GM18517 (cell line): ENCODE results near the gene ZNF213.
A peak's percentile ranks its signal among the peaks of the same experiment; 100 is the strongest.
"Not testable (repeated sequence)": the region's sequence is repeated elsewhere in the genome, so short reads cannot be mapped to it uniquely, and the experiment has no call there.

Experiments used
- ATAC-seq: cut with Tn5 transposase; IDR thresholded peaks from one replicate; pipeline ENCODE4 v1.9.1; 2021; ENCODE audit warnings: mild to moderate bottlenecking, moderate library complexity; ENCODE audit not compliant: unreplicated experiment

ZNF213 gene

DNA sequence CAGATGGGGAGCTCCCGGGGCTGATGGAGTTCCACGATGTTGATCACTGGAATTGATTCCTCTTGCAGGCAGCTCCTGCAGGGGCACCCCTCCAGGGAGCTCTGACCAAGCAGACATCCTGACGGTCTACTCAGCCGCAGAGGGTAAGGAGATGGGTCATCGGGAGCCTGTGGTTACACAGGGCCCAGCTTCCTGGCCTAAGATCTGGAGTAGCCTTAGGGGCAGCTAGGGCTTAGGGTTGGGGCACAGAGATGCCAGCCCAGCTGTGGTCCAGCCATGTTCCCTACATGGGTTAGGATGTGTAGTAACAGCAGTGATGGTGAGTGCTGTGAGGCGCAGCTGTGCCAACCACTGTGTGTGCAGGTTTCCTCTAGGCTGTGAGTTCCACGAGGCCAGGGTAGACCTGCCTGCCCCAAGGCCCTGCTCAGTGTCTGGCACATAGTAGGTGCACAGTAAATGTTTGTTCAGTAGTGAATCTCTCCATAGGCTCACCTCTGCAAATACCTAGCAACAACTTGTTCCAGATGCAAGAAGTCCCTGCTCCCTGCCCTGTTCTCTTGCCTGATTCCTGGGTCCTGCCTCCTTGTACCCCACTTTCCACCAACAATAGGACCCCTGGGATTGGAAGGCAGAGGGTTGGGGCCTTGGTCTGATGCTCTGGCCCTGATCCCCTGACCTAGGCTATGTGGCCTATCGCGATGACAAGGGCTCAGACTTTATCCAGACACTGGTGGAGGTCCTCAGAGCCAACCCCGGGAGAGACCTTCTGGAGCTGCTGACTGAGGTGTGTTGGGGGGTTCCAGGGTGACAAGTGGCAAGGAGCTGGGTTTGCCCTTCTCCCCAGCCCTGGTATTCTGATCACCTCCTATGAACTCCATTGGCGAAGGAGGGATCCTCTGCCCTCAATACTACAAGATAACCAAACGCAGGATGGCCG, 13.7 kb downstream of the ZNF213 start:
- ATAC-seq, result no peak

- ATAC-seq, result no peak
Measured at GRCh38 chr16:3149193-3149530, 14.3 kb downstream of the ZNF213 start.

- ATAC-seq, result no peak
Measured at GRCh38 chr16:3149630-3150345, 15.0 kb downstream of the ZNF213 start.

DNA sequence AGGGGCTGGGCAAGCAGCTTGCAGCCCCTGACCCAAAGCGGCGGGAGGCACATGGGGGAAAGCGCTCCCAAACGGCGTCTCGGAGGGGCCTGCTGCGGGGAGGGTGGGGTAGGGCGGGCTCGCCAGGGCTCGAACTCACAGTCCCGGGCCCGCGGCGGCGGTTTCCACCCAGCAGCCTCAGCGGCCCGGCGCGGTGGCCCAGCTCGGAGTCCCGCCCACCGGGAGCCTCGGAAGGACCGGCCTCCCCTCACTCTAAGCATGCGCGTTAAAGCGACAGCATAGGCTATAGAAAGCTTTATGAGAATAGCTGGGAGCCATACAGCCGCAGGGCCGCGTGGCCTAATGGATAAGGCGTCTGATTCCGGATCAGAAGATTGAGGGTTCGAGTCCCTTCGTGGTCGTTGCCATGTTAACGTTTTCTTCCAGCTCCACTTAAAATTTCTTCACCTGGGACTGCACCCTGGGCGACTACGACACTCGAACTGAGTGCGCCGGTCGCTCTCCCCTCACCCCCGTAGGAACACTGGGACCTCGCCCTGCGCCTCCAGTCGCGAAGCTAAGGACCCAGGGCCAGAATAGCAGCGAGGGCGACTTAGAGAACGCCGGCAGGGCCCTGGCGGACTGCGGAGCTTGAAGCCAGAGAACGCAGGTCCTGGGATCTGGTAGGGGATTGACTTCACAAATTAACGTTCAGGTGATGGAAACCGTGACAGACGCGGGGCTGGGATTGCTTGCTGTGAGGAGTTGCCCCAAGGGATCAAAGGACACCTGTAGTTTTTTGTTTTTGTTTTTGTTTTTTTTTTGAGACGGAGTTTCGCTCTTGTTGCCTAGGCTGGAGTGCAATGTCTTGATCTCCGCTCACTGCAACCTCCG, 15.8 kb downstream of the ZNF213 start:
- peak; percentile 75 for ATAC-seq

DNA sequence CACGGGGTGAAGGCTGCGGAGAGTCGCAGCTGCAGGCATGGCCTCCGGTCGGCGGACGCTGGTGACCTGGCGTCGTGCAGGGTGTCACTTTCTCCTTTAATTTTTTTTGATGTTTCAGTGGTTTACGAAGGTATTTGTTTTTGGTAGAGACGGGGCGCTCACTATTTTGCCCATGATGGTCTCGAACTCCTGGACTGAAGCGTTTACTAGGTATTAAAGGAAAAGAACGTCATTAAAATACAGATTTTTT, 17.1 kb downstream of the ZNF213 start:
- no peak for ATAC-seq

DNA sequence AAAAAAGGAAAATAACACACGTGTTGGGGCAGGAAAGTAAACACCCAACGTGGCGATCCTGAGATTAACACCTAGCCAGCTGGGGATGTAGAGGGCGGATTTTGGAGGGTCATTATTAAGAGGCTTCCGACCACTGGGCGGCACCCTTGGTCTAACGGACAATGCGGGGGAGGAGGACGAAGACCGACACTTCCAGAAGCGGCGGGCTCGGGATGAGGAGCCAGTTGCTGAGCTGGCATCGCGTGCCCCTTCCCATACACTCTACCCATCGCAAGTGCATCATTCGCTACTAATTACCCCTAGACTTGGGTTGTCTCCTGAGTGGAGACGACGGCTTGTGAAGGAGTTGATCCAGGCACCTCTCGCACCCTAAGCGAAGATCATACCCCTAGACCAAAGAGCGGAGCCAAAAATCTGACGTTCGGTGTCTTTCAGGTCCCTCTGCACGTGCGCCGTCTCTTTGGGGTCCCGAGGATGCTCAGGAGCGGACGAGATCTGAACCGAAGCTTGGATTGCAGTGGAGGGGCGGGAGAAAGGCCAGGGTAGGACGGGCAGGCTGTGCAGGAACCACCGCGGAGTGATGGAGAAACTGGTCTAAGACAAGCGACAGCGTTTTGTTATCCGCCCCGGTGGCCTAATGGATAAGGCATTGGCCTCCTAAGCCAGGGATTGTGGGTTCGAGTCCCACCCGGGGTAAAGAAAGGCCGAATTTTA, 17.6 kb downstream of the ZNF213 start:
- no peak for ATAC-seq

DNA sequence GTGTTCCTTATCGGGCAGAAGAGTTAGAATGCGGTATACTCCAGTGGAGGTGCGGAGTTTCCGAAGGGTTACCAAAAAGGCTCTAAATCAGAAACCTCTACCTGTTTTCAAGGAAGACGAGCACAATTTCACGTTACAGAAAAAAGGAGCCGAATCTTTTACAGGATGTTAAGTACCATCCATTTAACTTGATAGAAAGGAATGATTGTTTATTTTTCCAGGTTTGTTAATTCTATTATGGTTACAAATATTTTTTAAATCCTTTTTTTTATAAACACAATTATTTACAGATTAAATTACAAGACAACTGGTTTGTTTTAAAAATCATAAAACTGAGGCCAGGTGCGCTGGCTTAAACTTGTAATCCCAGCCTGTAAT, 18.2 kb downstream of the ZNF213 start:
- ATAC-seq, result no peak

DNA sequence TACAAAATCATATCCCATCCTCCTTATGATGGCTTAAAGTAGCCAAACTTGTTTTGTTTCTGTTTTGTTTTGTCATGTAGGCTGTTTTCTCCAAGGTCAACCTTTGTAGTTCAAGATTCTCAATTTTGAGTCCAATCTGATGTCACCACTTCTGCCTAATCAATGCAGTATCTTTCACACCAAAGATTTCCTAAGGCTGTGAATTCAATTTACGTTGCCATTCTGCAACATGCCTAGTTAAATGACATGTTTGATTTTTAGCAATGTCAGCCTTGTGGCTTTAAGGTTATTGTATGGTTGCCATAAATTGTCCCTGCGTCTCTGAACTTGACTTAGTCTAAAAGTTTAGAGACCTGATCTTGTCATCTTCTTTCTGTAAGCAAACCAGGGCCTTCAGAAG, 20.4 kb downstream of the ZNF213 start:
- ATAC-seq, result no peak

- ATAC-seq, result no peak
Measured at GRCh38 chr16:3155972-3156371, 21.1 kb downstream of the ZNF213 start.

DNA sequence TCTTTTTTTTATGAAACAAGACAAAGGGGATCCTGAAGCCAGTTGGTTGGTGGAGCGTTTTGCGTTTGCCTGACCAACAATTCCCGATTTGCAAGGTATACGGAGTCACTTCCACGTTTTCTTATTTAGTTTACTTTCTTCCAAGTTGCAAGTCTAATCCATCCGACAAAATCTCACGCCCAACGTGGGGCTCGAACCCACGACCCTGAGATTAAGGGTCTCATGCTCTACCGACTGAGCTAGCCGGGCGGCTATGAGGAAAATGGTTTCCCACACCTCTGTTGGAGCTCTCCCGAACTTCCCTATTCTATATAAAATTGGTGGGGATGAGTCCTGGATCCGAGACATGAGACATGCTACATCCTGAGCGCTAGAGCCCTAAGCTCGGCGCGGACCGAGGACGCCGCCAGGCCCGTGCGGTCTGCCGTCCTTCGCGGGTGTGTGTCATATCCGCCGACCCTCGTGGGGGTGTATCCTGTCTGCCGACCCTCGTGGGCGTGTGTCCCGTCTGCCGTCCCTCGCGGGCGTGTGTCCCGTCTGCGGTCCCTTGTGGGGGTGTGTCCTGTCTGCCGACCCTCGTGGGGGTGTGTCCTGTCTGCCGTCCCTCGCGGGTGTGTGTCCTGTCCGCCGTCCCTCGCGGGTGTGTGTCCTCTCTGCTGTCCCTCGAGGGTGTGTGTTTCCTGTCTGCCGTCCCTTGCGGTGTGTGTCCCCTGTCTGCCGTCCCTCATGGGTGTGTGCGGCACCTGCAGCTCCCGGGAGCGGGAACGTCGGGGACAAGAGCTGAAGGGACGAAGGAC, 22.6 kb downstream of the ZNF213 start:
- ATAC-seq, result no peak

- no peak for ATAC-seq
Measured at GRCh38 chr16:3158026-3158509, 23.2 kb downstream of the ZNF213 start.

DNA sequence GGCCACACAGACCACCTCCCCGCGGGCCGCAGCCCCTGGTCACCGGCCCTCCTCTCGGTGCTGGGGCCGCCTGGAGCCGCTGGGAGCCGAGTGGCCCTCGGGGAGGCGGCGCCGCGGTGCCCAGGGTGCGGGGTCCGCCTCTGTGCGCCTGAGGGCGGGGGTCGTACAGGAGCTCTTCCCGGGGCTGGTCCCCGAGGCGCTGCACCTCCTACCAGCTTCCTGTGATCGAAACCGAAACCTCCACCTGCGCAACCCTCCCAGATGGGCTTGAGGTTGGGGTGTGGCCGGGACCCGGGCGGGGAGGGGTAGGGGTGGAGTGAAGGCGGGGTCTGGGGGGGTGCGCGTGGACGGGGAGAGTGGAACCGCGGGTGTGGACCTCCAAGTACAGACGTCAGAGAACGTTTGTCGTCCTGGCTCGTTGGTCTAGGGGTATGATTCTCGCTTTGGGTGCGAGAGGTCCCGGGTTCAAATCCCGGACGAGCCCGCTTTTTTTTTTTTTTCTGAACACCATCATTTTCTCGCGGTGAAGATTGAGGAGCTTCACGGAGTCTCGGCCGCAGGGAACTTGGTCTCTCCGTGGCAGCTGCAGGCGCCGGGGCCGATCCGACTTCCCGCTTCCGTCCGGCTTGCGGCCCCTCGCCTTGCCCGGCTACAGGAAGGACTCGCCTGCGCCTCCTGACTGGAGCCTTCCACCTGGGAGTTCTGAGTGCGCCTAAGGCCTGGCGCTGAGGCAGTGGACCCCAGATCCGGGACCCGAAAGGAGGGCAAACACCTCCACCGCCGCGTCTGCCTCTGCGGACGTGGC, 23.9 kb downstream of the ZNF213 start:
- no peak for ATAC-seq

GRCh38 chr16:3161235-3162018, 26.6 kb downstream of the ZNF213 start:
- no peak for ATAC-seq

DNA sequence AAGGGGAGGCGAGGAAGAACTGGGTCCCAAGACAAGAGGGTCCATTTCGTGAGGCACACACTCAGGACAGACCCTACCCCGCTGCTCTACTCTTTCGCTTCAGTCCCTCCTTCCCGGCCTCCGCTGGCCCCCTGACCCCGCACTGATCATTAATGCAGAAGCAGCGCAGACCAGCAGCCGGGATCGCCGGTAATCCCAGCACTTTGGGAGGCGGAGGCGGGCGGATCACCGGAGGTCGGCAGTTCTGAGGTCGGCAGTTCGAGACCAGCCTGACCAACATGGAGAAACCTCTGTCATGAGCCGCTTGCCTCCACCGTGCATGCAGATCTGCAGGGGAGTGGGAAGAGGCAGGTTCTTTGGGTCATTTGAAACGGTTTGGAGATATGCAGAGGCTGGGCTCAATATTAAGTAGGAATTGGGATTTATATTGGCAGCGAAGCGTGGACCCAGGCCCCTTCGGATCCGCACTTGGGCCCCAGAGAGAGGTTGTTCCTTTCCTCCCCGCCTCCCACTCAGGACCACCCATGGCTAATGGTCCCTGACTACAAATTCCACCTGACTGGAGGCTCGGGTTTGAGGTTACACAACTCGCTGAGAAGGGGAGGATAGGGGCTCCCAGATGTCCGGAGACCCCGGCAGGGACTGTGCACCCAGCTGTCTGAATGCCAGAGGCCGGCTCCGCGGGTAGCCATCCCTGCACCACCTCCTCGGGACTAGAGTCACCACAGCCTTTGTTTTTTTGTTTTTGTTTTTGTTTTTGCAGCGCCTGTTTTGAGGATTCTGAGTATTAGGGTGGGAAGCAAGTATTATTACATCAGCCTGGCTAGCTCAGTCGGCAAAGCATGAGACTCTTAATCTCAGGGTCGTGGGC, 29.5 kb downstream of the ZNF213 start:
- ATAC-seq, result no peak

DNA sequence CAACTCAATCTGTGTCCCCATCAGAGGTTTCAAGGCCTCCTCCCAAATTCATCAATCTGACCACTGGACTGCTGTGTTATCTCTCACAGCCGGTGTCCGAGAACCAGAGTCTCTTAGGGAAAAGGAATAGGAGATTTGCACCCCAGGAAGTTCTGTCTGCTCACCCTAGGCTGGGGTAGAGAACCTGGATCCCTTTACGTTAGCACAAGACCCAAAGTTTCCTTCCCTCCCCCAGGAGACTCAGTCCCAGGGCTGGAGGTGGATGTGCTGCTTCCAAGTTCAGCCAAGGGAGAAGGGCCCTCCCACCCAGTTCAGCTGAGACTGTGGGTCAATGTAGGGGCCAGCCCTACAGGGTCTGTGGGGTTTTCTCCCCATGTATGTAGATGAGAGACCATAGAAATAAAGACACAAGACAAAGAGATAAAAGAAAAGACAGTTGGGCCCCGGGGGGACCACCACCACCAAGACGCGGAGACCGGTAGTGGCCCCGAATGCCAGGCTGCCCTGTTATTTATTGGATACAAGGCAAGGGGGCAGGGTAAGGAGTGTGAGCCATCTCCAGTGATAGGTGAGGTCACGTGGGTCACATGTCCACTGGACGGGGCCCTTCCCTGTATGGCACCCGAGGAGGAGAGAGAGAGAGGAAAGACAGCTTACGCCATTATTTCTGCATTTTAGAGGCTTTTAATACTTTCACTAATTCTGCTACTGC, 30.4 kb downstream of the ZNF213 start:
- no peak for ATAC-seq

GRCh38 chr16:3166505-3166886, 31.7 kb downstream of the ZNF213 start:
- ATAC-seq, result no peak

DNA sequence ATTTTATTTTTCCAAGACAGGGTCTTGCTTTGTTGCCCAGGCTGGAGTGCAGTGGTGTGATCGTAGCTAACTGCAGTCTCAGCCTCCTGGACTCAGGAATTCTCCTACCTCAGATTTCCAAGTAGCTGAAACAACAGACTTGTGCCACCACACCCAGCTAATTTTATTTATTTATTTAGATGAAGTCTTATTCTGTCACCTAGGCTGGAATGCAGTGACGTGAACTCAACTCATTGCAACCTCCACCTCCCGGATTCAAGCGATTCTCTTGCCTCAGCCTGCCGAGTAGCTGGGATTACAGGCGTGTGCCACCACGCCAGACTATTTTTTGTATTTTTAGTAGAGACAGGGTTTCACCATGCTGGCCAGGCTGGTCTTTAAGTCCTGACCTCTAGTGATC, 33.9 kb downstream of the ZNF213 start:
- ATAC-seq, result not testable (repeated sequence)
